ENCODE data around the gene JMJD6.
"Not testable (repeated sequence)": the region's sequence is repeated elsewhere in the genome, so short reads cannot be mapped to it uniquely, and the experiment has no call there.

JMJD6 gene

DNA sequence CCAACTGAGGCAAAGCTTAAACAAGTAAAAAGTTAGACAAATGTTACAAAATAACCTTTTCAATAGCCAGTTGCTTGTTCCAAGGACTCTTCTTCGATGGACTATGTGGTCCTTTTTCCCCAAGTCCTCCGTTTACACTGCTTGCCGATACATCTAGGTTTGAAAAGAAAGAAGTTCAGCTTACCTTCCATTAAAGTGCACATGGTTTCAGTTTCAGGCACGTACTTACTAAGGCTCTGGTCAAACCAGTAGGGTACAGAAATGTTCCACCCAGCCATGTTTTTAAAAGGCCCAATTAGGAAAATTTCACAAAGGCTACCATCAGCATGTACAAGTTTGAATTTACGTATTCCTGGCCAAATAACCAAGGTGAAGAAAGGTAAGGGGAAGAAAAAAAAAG, 8.6 kb upstream of the JMJD6 start:
- Histone ChIP-seq H3K9ac (ENCODE audit: low read depth, low read length) (peak overlapping the region; percentile 99), H3K4me1 (ENCODE audit: control insufficient read depth, insufficient read depth, low read length) (peaks cover 32% of the 10 kb centered on the region), H3K9me3 (replicated peaks; ENCODE audit: low read length) (no peaks in the 10 kb centered on the region), H3K4me2 (ENCODE audit: low read length) (peak overlapping the region; percentile 94), H3K27me3 (ENCODE audit: control insufficient read depth, insufficient read depth, low read length) (no peaks in the 10 kb centered on the region), H3K4me3 (ENCODE audit: low read length) (peak overlapping the region; percentile 99), H3K36me3 (ENCODE audit: insufficient read depth, low read length) (peaks cover 52% of the 10 kb centered on the region)

DNA sequence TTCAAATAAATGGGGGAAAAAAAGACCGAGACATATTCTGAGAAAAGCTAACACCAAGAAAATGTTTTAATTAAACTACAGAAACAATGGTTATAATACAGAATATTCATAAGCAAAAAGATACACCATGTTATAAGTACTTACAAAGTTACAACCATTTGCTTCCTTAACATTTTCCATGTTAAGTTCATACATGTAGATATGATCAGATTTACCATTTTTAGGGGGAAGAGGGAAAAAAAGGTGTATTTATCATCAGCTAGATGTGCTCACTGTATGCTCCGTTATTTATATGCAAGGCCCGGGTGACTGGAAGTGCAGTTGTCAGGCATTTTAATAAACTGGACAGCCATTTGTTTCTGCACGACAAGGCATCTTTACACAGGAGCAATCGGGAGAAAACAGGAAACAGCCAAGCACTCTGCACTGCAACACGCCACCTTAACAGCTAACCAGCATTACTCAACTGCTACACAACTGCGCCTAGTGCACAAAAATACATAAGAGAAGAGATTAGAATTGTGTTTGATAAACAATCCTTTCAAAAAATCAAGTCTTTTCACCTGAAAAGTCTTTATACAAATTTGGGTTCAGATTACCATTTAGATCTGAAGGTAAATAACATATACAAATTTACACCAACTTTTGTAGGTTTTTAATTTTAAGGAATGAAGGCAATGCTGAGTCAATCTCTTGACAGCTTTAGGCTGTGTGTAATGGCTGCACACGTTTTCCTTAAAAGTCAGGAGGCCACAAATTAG, 7.9 kb upstream of the JMJD6 start:
- H3K4me2 ChIP-seq (ENCODE audit: low read length) = peak overlapping the region; percentile 94
- peak overlapping the region; percentile 99 for H3K4me3 ChIP-seq (ENCODE audit: low read length)
- no peaks in the 10 kb centered on the region for H3K9me3 ChIP-seq (replicated peaks; ENCODE audit: low read length)
- peaks cover 52% of the 10 kb centered on the region for H3K36me3 ChIP-seq (ENCODE audit: insufficient read depth, low read length)
- H3K9ac ChIP-seq (ENCODE audit: low read depth, low read length) = peak overlapping the region; percentile 99
- H3K4me1 ChIP-seq (ENCODE audit: control insufficient read depth, insufficient read depth, low read length) = peaks cover 33% of the 10 kb centered on the region
- H3K27me3 ChIP-seq (ENCODE audit: control insufficient read depth, insufficient read depth, low read length) = no peaks in the 10 kb centered on the region

DNA sequence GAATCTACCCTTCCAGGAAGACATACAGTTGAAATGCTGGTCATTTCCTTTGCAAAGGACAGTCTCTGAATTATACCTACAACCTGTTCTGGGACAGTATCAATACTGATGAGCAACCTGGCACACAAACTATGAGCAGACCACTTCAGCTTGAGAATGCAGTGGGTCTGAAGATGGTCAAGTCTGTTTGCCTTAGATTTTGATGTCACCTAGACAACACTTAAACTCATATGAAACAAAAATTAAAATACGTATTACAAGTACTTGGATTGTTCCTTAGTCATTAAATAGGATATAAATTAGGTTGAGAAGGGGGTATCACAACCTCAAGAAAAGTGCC, 7.2 kb upstream of the JMJD6 start:
- Histone ChIP-seq H3K27me3 (ENCODE audit: control insufficient read depth, insufficient read depth, low read length) (no peaks in the 10 kb centered on the region), H3K9ac (ENCODE audit: low read depth, low read length) (peak overlapping the region; percentile 99), H3K4me2 (ENCODE audit: low read length) (peak overlapping the region; percentile 94), H3K4me1 (ENCODE audit: control insufficient read depth, insufficient read depth, low read length) (peaks cover 28% of the 10 kb centered on the region), H3K4me3 (ENCODE audit: low read length) (peak overlapping the region; percentile 99), H3K9me3 (replicated peaks; ENCODE audit: low read length) (no peaks in the 10 kb centered on the region), H3K36me3 (ENCODE audit: insufficient read depth, low read length) (peaks cover 52% of the 10 kb centered on the region)

DNA sequence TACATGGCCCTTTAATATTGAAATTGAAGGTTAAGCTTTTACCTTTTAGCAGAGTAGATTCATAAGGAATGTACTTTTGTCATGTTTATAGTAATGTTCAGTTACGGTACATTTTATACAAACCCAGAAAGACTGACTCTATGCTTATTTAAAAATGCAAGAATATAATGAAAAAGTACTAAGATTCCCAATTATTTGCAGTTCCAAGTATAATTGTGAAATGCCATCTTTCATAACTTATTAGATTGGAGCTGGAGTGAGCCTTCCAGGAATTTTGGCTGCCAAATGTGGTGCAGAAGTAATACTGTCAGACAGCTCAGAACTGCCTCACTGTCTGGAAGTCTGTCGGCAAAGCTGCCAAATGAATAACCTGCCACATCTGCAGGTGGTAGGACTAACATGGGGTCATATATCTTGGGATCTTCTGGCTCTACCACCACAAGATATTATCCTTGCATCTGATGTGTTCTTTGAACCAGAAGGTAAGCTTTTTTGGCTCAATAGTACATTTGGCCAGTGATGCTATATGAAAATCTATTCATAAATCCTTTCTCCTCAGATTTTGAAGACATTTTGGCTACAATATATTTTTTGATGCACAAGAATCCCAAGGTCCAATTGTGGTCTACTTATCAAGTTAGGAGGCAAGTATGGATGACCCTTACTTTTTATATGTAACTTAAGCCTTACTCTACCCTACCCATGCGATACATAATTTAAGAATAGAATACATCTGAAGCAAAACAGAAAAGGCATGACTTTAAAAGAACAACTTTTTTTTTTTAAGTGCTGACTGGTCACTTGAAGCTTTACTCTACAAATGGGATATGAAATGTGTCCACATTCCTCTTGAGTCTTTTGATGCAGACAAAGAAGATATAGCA, 6.6 kb upstream of the JMJD6 start:
- no peaks in the 10 kb centered on the region for H3K9me3 ChIP-seq (replicated peaks; ENCODE audit: low read length)
- peak overlapping the region; percentile 99 for H3K4me3 ChIP-seq (ENCODE audit: low read length)
- peaks cover 30% of the 10 kb centered on the region for H3K4me1 ChIP-seq (ENCODE audit: control insufficient read depth, insufficient read depth, low read length)
- H3K9ac ChIP-seq (ENCODE audit: low read depth, low read length) = peak overlapping the region; percentile 99
- peak overlapping the region; percentile 94 for H3K4me2 ChIP-seq (ENCODE audit: low read length)
- H3K36me3 ChIP-seq (ENCODE audit: insufficient read depth, low read length) = peaks cover 52% of the 10 kb centered on the region
- no peaks in the 10 kb centered on the region for H3K27me3 ChIP-seq (ENCODE audit: control insufficient read depth, insufficient read depth, low read length)

DNA sequence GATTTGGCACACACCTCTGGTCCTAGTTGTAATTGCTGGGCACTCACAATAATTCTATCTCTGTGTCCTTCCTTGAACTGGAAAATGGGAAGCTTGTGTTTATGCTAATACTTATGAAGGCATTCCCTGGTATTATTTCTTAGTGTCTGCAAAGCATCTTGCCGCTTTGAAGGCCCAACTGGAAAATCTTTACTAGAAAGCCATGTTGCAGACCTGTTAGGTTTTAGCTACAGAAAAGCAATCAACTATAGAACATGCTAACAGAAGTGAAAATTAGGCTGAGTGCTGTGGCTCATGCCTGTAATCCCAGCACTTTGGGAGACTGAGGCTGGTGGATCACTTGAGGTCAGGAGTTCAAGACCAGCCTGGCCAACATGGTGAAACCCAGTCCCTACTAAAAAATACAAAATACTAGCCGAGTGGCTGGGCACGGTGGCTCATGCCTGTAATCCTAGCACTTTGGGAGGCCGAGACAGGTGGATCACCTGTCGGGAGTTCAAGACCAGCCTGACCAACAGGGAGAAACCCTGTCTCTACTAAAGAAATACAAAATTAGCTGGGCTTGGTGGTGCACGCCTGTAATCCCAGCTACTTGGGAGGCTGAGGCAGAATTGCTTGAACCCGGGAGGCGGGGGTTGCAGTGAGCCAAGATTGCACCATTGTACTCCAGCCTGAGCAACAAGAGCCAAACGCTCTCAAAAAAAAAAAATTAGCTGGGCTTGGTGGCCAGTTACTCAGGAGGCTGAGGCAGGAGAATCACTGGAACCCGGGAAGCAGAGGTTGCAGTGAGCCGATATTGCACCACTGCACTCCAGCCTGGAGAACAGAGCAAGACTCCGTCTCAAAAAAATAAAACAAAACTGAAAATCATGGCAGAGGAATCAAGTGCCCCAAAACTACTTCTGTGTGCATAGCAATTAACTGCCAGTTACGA, 5.7 kb upstream of the JMJD6 start:
- H3K9ac ChIP-seq (ENCODE audit: low read depth, low read length); H3K4me3 ChIP-seq (ENCODE audit: low read length); H3K27me3 ChIP-seq (ENCODE audit: control insufficient read depth, insufficient read depth, low read length); H3K9me3 ChIP-seq (replicated peaks; ENCODE audit: low read length): not testable (repeated sequence)
- H3K36me3 ChIP-seq (ENCODE audit: insufficient read depth, low read length) = peaks cover 52% of the 10 kb centered on the region
- peaks cover 37% of the 10 kb centered on the region for H3K4me1 ChIP-seq (ENCODE audit: control insufficient read depth, insufficient read depth, low read length)
- H3K4me2 ChIP-seq (ENCODE audit: low read length) = peak overlapping the region; percentile 94

DNA sequence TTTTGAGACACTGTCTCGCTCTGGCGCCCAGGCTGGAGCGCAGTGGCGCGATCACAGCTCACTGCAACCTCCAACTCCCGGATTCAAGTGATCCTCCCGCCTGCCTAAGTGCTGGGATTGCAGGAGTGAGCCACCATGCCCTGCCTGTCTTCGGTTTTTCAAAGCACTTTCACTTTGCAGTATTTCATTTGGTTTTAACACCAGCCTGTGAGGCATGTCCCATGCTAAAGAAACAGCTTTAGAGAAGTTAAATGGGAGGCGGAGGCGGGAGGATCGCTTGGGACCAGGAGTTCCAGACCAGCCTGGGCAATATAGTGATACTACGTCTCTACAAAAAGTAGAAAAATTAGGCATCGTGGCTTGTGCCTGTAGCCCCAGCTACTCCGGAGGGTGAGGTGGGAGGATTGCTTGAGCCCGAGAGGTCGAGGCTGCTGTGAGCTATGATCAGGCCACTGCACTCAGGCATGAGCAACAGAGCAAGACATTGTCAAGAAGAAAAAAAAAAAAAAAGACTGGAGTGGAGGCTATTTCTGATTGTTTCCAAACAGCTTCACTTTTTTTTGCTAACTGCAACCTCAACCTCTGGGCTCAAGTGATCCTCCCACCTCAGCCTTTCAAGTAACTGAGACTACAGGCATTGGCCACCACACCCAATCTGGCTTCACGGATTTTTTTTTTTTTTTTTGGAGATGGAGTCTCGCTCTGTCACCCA, 1.5 kb upstream of the JMJD6 start:
- Histone ChIP-seq H3K4me3 (ENCODE audit: low read length) (peak overlapping the region; percentile 86), H3K27me3 (ENCODE audit: control insufficient read depth, insufficient read depth, low read length) (no peaks in the 10 kb centered on the region), H3K36me3 (ENCODE audit: insufficient read depth, low read length) (peaks cover 34% of the 10 kb centered on the region), H3K9me3 (replicated peaks; ENCODE audit: low read length) (no peaks in the 10 kb centered on the region), H3K9ac (ENCODE audit: low read depth, low read length) (peak overlapping the region; percentile 100), H3K4me2 (ENCODE audit: low read length) (peak overlapping the region; percentile 87), H3K4me1 (ENCODE audit: control insufficient read depth, insufficient read depth, low read length) (peaks cover 28% of the 10 kb centered on the region)

DNA sequence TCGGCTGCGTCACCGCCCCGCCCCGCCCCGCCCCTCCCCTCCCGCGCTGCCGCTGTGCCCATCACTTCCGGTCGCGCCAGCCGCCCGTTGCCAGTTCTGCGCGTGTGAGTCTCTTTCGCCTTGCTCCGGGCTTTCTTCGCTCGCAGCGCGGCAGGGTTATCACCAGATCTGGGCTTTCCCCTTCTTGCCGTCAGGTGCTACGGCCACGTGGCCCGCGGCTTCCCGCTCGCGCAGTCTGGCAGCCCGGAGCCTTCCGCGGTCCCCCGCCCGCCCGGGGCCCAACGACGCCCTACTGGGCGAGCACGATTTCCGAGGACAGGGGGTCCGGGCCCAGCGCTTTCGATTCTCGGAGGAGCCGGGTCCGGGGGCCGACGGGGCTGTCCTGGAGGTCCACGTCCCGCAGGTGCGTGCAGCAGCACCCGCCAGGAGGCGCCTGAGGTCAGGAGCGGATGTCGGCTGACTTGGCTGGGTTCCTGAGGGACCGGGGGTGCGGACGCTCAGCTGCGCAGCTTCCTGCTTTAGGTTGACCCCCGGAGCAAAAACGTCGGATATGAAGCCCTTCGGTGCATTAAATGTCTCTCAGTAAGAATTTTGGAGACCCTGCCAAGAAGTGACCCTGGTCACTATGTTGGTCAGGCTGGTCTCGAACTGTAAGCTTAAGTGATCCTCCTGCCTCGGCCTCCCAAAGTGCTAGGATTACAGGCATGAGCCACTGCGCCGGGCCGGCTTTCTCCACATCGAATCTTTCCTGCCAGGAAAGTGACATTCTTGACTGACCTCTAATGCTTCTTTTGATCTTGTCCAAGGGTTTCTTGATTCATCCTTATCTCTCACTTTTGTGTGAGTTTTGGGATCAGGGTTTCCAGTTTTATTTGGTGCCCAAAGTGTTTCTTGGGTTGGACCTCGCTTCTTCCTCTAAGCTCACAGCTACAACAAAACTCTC, 641 bp upstream of the JMJD6 start, which contains the start of gene METTL23:
METTL23 (plus strand) TSS at position 64 of the 943 bp plus-strand sequence. CDS start 2,872 bp downstream, outside the sequence.
- H3K36me3 ChIP-seq (ENCODE audit: insufficient read depth, low read length) = peaks cover 35% of the 10 kb centered on the region
- H3K4me2 ChIP-seq (ENCODE audit: low read length) = peak within 1 kb of the TSS; percentile 91
- H3K4me3 ChIP-seq (ENCODE audit: low read length) = peak within 1 kb of the TSS; percentile 86
- peak within 1 kb of the TSS; percentile 100 for H3K9ac ChIP-seq (ENCODE audit: low read depth, low read length)
- no peaks in the 10 kb centered on the region for H3K27me3 ChIP-seq (ENCODE audit: control insufficient read depth, insufficient read depth, low read length)
- H3K9me3 ChIP-seq (replicated peaks; ENCODE audit: low read length) = no peaks in the 10 kb centered on the region
- H3K4me1 ChIP-seq (ENCODE audit: control insufficient read depth, insufficient read depth, low read length) = peaks cover 27% of the 10 kb centered on the region

DNA sequence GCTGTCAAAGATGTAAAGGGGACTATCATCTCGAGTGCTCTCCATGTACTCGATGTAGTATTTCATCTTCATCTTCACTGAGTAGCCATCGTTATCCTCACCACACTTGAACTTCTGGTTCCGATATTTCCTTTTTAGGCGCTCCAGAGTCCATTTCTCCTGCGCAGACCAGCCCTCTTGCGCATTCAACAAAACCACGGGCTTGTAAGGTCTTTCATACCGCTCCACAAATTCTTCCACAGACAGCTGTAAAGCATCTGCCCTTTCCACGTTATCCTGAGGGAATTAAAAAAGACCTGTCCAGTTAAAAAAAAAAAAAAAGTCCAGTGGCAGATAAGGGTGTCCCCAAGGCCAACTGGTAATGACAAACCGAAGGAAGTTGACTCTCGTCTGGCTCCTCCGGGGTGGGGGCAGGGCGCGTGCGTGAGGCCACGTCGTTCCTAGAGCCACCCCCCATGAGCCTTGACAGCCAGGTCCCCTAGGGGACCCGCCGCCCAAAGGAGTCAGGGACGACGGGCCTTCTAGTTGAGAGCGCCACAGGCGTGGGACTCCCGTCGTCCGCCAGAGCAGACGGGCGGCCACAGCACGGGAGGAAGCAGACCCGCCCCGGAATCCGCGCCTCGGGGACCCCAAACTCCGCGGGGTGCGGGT, 701 bp downstream of the JMJD6 start:
- H3K9ac ChIP-seq (ENCODE audit: low read depth, low read length) = peak overlapping the region; percentile 100
- peaks cover 38% of the 10 kb centered on the region for H3K36me3 ChIP-seq (ENCODE audit: insufficient read depth, low read length)
- H3K4me2 ChIP-seq (ENCODE audit: low read length) = peak overlapping the region; percentile 91
- no peaks in the 10 kb centered on the region for H3K9me3 ChIP-seq (replicated peaks; ENCODE audit: low read length)
- peak overlapping the region; percentile 86 for H3K4me3 ChIP-seq (ENCODE audit: low read length)
- H3K4me1 ChIP-seq (ENCODE audit: control insufficient read depth, insufficient read depth, low read length) = peaks cover 27% of the 10 kb centered on the region
- H3K27me3 ChIP-seq (ENCODE audit: control insufficient read depth, insufficient read depth, low read length) = no peaks in the 10 kb centered on the region

DNA sequence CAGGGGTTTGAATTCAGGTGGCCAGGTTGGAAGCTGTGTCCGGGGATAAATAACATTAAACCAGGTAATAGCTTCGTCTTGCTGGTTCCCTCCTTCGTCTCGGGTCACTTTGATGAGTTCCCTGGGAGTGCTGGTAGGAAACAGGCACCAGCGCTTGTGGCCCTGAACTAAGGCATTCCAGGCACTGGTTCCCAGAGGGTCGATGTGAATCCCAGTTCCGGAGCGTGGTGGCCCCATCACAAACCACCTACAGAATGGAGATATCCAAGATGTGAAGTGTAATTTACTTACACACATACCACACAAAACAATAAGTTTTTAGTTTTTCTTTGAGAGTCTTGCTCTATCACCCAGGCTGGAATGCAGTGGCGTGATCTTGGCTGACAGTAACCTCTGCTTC, 2.6 kb downstream of the JMJD6 start:
- H3K36me3 ChIP-seq (ENCODE audit: insufficient read depth, low read length) = peaks cover 57% of the 10 kb centered on the region

More for the DNA sequence above, 2.6 kb downstream of the JMJD6 start:
- Histone ChIP-seq H3K4me1 (ENCODE audit: control insufficient read depth, insufficient read depth, low read length) (peaks cover 21% of the 10 kb centered on the region), H3K27me3 (ENCODE audit: control insufficient read depth, insufficient read depth, low read length) (no peaks in the 10 kb centered on the region), H3K9ac (ENCODE audit: low read depth, low read length) (no peak overlapping the region), H3K9me3 (replicated peaks; ENCODE audit: low read length) (no peaks in the 10 kb centered on the region), H3K4me2 (ENCODE audit: low read length) (no peak overlapping the region), H3K4me3 (ENCODE audit: low read length) (no peak overlapping the region)

Measured in skeletal muscle satellite cell (primary cell).